GM13977 (cell line): Measurements from ENCODE around the gene CELA1.
A peak's percentile ranks its signal among the peaks of the same experiment; 100 is the strongest.
"Not testable (repeated sequence)": the region's sequence is repeated elsewhere in the genome, so short reads cannot be mapped to it uniquely, and the experiment has no call there.

Source experiments
- DNase-seq: peaks from one replicate; pipeline ENCODE4 v3.0.0; 2012; ENCODE audit warnings: low spot score
- in situ Hi-C: fragments of 300-500 bp; cut with MboI; formaldehyde crosslinking; loops from one replicate; pipeline ENCODE4 v1.12.0; 2022; ENCODE audit warnings: low sequenced_read_pairs, low pct_unique_long_range_greater_than_20kb, mixed read lengths, inconsistent platforms; ENCODE audit not compliant: unreplicated experiment
- TF ChIP-seq, protein P1 (sequence below): IDR thresholded peaks from 2 replicates; pipeline ENCODE4 v1.5.1; 2012; ENCODE audit warnings: mild to moderate bottlenecking, control low read depth; ENCODE audit not compliant: insufficient read depth; ENCODE audit errors: extremely low read depth, missing control alignments

Gene CELA1

DNA sequence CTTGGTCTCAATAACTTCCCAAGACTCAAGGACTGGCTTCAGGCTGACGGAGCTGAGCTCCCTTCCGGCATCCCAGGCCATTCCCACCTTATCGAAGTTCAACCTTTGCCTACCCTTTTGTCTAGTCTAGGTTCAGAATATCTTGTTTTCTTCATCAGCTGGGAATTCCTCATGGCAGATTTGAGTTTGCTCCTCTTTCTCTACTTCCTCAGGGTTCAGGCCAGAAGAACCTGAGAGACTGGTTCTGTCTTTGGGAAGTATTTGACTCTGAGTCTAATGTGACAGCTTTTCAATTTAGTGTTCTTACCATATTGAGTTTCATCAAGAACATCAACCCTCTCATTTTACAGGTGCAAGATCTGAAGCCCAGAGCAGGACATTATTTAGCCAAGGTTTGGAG, 24.6 kb downstream of the CELA1 start:
- TF ChIP-seq, protein P1, sequence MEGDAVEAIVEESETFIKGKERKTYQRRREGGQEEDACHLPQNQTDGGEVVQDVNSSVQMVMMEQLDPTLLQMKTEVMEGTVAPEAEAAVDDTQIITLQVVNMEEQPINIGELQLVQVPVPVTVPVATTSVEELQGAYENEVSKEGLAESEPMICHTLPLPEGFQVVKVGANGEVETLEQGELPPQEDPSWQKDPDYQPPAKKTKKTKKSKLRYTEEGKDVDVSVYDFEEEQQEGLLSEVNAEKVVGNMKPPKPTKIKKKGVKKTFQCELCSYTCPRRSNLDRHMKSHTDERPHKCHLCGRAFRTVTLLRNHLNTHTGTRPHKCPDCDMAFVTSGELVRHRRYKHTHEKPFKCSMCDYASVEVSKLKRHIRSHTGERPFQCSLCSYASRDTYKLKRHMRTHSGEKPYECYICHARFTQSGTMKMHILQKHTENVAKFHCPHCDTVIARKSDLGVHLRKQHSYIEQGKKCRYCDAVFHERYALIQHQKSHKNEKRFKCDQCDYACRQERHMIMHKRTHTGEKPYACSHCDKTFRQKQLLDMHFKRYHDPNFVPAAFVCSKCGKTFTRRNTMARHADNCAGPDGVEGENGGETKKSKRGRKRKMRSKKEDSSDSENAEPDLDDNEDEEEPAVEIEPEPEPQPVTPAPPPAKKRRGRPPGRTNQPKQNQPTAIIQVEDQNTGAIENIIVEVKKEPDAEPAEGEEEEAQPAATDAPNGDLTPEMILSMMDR, result no peak
- in situ Hi-C loops, result no loop called here
- no peak for DNase-seq

DNA sequence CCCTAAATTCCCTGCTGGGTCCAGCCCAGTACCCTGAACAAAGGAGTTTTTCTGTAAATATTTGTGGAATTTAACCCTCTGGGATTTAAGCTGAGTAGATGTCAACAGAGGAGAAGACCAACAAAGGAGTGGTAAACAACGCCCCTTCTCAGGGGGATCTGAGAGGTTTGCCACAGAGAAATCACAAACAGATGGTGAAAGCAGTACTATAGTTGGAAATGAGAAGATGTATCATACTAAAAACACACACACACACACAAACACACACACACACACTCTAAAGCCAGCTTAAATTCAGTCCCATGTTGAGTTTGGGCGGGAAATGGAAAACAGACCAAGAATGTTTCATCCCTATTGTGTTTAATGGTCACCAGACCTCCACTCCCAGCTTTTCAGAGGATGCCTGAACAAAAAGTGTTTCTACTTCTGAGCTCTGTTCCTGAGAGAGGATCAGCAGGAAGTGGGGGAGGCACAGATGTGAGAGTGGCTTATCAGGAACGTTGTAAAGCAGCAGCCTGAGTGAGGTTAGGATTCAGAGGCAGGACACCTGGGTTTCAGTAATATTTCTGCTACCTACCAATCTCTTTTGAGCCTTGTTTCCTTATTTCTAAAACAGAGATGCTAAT, 25.7 kb downstream of the CELA1 start:
- DNase-seq, result no peak

DNA sequence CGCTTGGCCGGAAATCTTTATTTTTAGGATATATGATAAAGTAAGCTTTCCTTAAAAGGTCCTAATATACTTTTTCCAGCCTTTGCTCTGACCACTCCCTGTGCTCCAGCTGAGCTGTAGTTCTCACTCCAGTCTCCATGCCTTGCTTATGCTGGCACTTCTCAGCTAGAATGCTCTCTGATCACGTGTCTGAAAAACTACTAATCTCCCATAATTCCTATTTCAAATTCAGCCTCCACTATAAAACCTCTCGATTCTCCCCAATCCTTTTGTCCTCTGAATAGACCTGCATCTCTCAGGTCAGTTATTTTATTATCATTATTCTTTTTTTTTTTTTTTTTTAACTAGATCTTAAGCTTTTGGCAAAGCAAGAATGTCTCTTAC, 26.2 kb downstream of the CELA1 start:
- in situ Hi-C loops, result no loop called here
- TF ChIP-seq, protein P1, result no peak
- DNase-seq, result no peak

More for the DNA sequence above, 25.7 kb downstream of the CELA1 start:
- TF ChIP-seq, protein P1, result no peak
- in situ Hi-C loops, result no loop called here

- peak; percentile 57 for DNase-seq
- TF ChIP-seq, protein P1, result no peak
- in situ Hi-C loops, result no loop called here
Measured at GRCh38 chr12:51318846-51319599, 27.5 kb downstream of the CELA1 start.

DNA sequence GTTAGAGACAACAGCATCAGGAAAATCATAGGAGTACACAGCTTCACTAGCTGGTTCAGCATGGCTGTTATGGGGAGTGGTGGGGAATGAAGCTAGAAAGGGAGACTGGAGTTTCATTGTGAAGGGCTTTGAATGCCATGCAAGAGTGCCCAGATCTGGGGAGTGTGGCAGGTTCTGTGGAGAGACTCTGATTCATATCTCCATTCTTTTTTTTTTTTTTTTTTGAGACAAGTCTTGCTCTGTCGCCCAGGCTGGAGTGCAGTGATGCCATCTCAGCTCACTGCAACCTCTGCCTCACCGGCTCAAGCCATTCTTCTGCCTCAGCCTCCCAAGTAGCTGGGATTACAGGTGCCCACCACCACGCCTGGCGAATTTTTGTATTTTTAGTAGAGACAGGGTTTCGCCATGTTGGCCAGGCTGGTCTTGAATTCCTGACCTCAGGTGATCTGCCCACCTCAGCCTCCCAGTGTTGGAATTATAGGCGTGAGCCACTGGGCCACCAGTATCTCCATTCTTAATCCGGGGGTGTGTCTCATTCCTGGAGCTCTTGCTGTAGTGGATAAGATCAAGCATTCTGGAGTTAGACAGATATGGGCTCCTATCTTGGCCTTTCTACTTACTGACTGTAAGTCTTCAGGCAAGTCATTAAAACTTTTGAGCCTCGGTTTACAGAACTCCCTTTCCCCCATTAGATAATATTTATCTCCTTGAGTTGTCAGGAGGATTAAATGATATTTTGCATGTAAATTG, 28.2 kb downstream of the CELA1 start:
- in situ Hi-C loops, DNase-seq: not testable (repeated sequence)

GRCh38 chr12:51311389-51311788, 35.1 kb downstream of the CELA1 start:
- DNase-seq, result no peak
- TF ChIP-seq, protein P1, result no peak
- in situ Hi-C loops, result no loop called here
